Type B pancreatic cell (in vitro differentiated cells): ENCODE data around the gene DGKE. TPM values are rescaled to one million over a fixed set of nuclear protein-coding genes. Genes with fewer than 3 reads are reported as not detected.

Experiments used
- DNase-seq: peaks from one replicate; pipeline ENCODE4 v3.0.0; 2021; ENCODE audit warnings: mixed read lengths; ENCODE audit not compliant: unreplicated experiment; ENCODE audit errors: extremely low spot score
- H3K27ac Mint-ChIP-seq: 2 replicates; pipeline ENCODE4 v1.8.0; 2021; ENCODE audit warnings: mild to moderate bottlenecking, mixed read lengths
- H3K27me3 Mint-ChIP-seq: 2 replicates; pipeline ENCODE4 v1.8.0; 2021; ENCODE audit warnings: mixed read lengths
- H3K36me3 Mint-ChIP-seq: 2 replicates; pipeline ENCODE4 v1.8.0; 2021; ENCODE audit warnings: mixed read lengths
- H3K4me1 Mint-ChIP-seq: one replicate; pipeline ENCODE4 v1.8.0; 2021; ENCODE audit warnings: mixed read lengths; ENCODE audit not compliant: unreplicated experiment
- H3K4me3 Mint-ChIP-seq: 2 replicates; pipeline ENCODE4 v1.8.0; 2021; ENCODE audit warnings: mild to moderate bottlenecking, mixed read lengths
- H3K9me3 Mint-ChIP-seq: 2 replicates; pipeline ENCODE4 v1.8.0; 2021; ENCODE audit warnings: mixed read lengths
- CTCF ChIP-seq: fragments of 200-600 bp; sonication (generic); conservative IDR thresholded peaks from 2 replicates; pipeline ENCODE4 v1.5.0; 2021; ENCODE audit warnings: antibody characterized with exemption, mild to moderate bottlenecking
- total RNA-seq: library from RNA; stranded (reverse); gene quantifications from 2 replicates; pipeline ENCODE4 v1.2.1, GENCODE V29; 2021; ENCODE audit warnings: low replicate concordance

Gene DGKE
- total RNA-seq, 1 donor from 2014 or later: 6.9 TPM

GRCh38 chr17:56820207-56820606 is 13.7 kb upstream of the DGKE start:
- no peak for DNase-seq
- Mint-ChIP-seq H3K9me3 (no peaks in the 10 kb centered on the region), H3K36me3 (no peaks in the 10 kb centered on the region), H3K27ac (no peak overlapping the region), H3K4me1 (peaks cover 15% of the 10 kb centered on the region), H3K4me3 (no peak overlapping the region), H3K27me3 (peaks cover 9% of the 10 kb centered on the region)
- no peak for TF ChIP-seq CTCF

- Mint-ChIP-seq H3K36me3 (no peaks in the 10 kb centered on the region), H3K27me3 (peaks cover 3% of the 10 kb centered on the region), H3K4me1 (peaks cover 15% of the 10 kb centered on the region), H3K9me3 (no peaks in the 10 kb centered on the region), H3K27ac (no peak overlapping the region), H3K4me3 (no peak overlapping the region)
- DNase-seq: no peak
- TF ChIP-seq CTCF: no peak
Observed at GRCh38 chr17:56821847-56822534, 12.0 kb upstream of the DGKE start.

GRCh38 chr17:56822725-56823124 is 11.2 kb upstream of the DGKE start:
- no peak for TF ChIP-seq CTCF
- no peak overlapping the region for H3K27ac Mint-ChIP-seq
- no peak overlapping the region for H3K4me3 Mint-ChIP-seq
- H3K36me3 Mint-ChIP-seq: no peaks in the 10 kb centered on the region
- H3K9me3 Mint-ChIP-seq: no peaks in the 10 kb centered on the region
- H3K27me3 Mint-ChIP-seq: peaks cover 3% of the 10 kb centered on the region
- peaks cover 15% of the 10 kb centered on the region for H3K4me1 Mint-ChIP-seq
- no peak for DNase-seq

GRCh38 chr17:56823848-56824247 is 10.1 kb upstream of the DGKE start:
- Mint-ChIP-seq H3K27me3 (peaks cover 1% of the 10 kb centered on the region), H3K27ac (no peak overlapping the region), H3K9me3 (no peaks in the 10 kb centered on the region), H3K4me1 (peaks cover 15% of the 10 kb centered on the region), H3K36me3 (no peaks in the 10 kb centered on the region), H3K4me3 (no peak overlapping the region)
- no peak for DNase-seq
- no peak for TF ChIP-seq CTCF

- DNase-seq: no peak
- no peaks in the 10 kb centered on the region for H3K27me3 Mint-ChIP-seq
- peaks cover 4% of the 10 kb centered on the region for H3K36me3 Mint-ChIP-seq
- no peak overlapping the region for H3K4me3 Mint-ChIP-seq
- H3K4me1 Mint-ChIP-seq: peaks cover 13% of the 10 kb centered on the region
- no peaks in the 10 kb centered on the region for H3K9me3 Mint-ChIP-seq
- H3K27ac Mint-ChIP-seq: no peak overlapping the region
- no peak for TF ChIP-seq CTCF
Observed at GRCh38 chr17:56824503-56824902, 9.4 kb upstream of the DGKE start.
